Activated CD4-positive, alpha-beta T cell treated with anti-CD3 and anti-CD28 coated beads, Interleukin-2, amount 10 ng/mL, durations not matched to agents 7 days and 5 days (primary cell): ENCODE results near the gene MGAT4C. TPM values are rescaled to one million over a fixed set of nuclear protein-coding genes. Genes with fewer than 3 reads are reported as not detected.

Experiments
- CTCF ChIA-PET: fragments of 350-600 bp; sonication (Branson Sonifier 250); formaldehyde crosslinking; loops from one replicate; lab custom pipeline; 2021; ENCODE audit warnings: antibody characterized with exemption; lab: Charles Lee
- POLR2A ChIA-PET: fragments of 350-600 bp; sonication (Branson Sonifier 250); formaldehyde crosslinking; loops from one replicate; lab custom pipeline; 2021; ENCODE audit warnings: antibody characterized with exemption; lab: Charles Lee
- DNase-seq: peaks from one replicate; pipeline ENCODE4 v3.0.0-alpha.2; 2020
- H3K27ac Mint-ChIP-seq: one replicate; pipeline ENCODE4 v1.8.0; 2021; ENCODE audit warnings: mild to moderate bottlenecking, moderate library complexity, mixed read lengths
- H3K27me3 Mint-ChIP-seq: one replicate; pipeline ENCODE4 v1.8.0; 2021; ENCODE audit warnings: mixed read lengths
- H3K36me3 Mint-ChIP-seq: one replicate; pipeline ENCODE4 v1.8.0; 2021; ENCODE audit warnings: low read depth, mixed read lengths
- H3K4me1 Mint-ChIP-seq: one replicate; pipeline ENCODE4 v1.8.0; 2021; ENCODE audit warnings: mixed read lengths
- H3K4me3 Mint-ChIP-seq: one replicate; pipeline ENCODE4 v1.8.0; 2021; ENCODE audit warnings: mild to moderate bottlenecking, moderate library complexity, mixed read lengths
- H3K9me3 Mint-ChIP-seq: one replicate; pipeline ENCODE4 v1.8.0; 2021; ENCODE audit warnings: mixed read lengths
- total RNA-seq, 2 experiments: library from RNA; stranded (reverse); gene quantifications; one replicate each; pipeline ENCODE4 v1.2.3, GENCODE V29; 2021

MGAT4C gene
- total RNA-seq, 2 experiments from 2014 or later, result not detected

DNA sequence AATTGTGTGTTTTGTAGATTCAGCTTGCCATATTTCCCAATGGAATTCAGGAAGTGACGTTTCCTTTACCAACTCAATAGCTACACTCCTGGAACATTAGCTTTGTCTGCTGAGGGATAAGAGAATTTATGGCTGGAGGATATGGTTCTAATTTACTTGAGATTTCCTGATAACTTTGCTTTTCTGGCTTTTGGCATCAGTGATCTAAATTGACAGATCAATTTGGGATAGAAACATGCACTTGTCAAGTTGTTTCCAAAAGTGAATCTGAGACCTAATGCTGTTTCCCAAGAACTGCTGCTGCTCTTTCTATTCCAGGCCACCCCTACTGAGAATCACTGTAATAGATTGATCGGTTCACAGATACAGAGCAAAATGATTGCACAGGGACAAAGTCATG, 43.2 kb downstream of the MGAT4C start:
- H3K9me3 Mint-ChIP-seq, result peaks cover 4% of the 10 kb centered on the region
- no peaks in the 10 kb centered on the region for H3K36me3 Mint-ChIP-seq
- no peaks in the 10 kb centered on the region for H3K4me1 Mint-ChIP-seq
- DNase-seq, result no peak
- H3K27ac Mint-ChIP-seq, result no peak overlapping the region
- ChIA-PET POLR2A (no interaction called here), CTCF (no interaction called here)
- H3K4me3 Mint-ChIP-seq, result no peak overlapping the region
- H3K27me3 Mint-ChIP-seq, result no peaks in the 10 kb centered on the region

- Mint-ChIP-seq H3K36me3 (no peaks in the 10 kb centered on the region), H3K4me3 (no peak overlapping the region), H3K4me1 (no peaks in the 10 kb centered on the region), H3K9me3 (no peaks in the 10 kb centered on the region), H3K27me3 (no peaks in the 10 kb centered on the region), H3K27ac (no peak overlapping the region)
- no peak for DNase-seq
- ChIA-PET POLR2A (no interaction called here), CTCF (no interaction called here)
These were observed 57.3 kb downstream of the MGAT4C start for GRCh38 chr12:86198696-86199444.

DNA sequence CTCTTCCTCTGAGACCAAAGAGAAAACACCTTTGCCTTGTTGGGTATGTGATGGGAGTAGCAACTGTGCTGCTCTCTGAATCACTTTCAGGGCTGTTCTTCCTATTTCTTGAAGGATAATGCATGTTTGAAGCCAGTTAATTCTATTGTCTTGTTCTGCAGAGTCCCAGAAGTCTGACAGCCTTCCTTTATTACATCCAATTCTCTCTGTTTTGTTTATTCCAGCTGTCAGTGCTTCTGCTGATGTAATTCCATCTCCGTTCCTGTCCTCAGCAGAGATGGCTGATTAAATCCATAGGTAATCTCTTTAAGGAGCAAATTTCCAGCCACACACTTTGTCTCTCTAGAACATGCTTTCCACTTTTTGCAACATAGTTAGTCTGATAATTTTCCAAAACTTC, 59.7 kb downstream of the MGAT4C start:
- Mint-ChIP-seq H3K27me3 (no peaks in the 10 kb centered on the region), H3K9me3 (no peaks in the 10 kb centered on the region), H3K4me1 (no peaks in the 10 kb centered on the region), H3K27ac (no peak overlapping the region), H3K4me3 (no peak overlapping the region), H3K36me3 (no peaks in the 10 kb centered on the region)
- ChIA-PET POLR2A (no interaction called here), CTCF (no interaction called here)
- no peak for DNase-seq

DNA sequence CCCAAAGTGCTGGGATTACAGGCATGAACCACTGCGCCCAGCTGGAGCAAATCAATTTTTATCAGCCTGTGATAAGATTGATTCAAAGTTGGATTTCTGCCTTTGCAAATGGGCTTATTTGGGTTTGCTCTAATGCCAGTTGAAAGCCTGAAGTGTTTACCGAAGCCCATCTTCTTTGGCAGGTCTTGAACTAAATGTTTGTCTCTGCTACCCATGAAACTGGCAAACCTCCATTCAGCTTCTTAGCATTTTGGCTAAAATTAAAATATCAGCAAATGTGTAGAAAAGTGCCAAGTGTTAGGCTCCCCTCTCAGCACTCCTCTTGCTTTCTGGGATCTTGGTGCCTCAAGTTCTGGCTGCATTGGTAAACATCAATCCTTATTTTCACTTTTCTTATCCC, 61.5 kb downstream of the MGAT4C start:
- ChIA-PET CTCF (no interaction called here), POLR2A (no interaction called here)
- H3K4me3 Mint-ChIP-seq, result no peak overlapping the region
- H3K4me1 Mint-ChIP-seq, result no peaks in the 10 kb centered on the region
- H3K27me3 Mint-ChIP-seq, result no peaks in the 10 kb centered on the region
- no peak for DNase-seq
- no peaks in the 10 kb centered on the region for H3K36me3 Mint-ChIP-seq
- no peak overlapping the region for H3K27ac Mint-ChIP-seq
- H3K9me3 Mint-ChIP-seq, result no peaks in the 10 kb centered on the region

DNA sequence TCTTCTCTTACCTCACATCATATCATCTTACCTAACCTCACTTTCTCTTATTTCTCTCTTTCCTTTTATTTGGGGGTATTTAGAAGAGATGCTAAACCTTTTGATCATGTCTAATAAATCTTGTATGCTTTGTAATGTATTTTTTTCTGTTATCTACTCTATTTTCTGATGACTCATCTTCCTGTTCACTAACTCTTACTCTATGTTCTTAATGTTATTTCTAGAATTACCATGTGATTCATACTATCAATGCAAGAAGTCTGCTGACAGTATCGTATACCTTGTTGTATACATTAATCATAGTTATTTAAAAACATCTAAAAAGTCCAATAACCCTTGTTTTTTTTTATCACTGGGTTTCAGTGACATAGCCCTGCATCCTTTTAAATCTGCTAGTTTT, 62.3 kb downstream of the MGAT4C start:
- CTCF ChIA-PET, result no interaction called here
- H3K27me3 Mint-ChIP-seq, result no peaks in the 10 kb centered on the region
- DNase-seq, result no peak
- no peaks in the 10 kb centered on the region for H3K36me3 Mint-ChIP-seq
- no peak overlapping the region for H3K27ac Mint-ChIP-seq
- H3K4me3 Mint-ChIP-seq, result no peak overlapping the region
- H3K4me1 Mint-ChIP-seq, result no peaks in the 10 kb centered on the region
- POLR2A ChIA-PET, result no interaction called here
- H3K9me3 Mint-ChIP-seq, result no peaks in the 10 kb centered on the region

GRCh38 chr12:86188226-86188625, 68.0 kb downstream of the MGAT4C start:
- ChIA-PET CTCF (no interaction called here), POLR2A (no interaction called here)
- H3K4me3 Mint-ChIP-seq, result no peak overlapping the region
- no peak for DNase-seq
- no peaks in the 10 kb centered on the region for H3K9me3 Mint-ChIP-seq
- H3K27me3 Mint-ChIP-seq, result no peaks in the 10 kb centered on the region
- H3K36me3 Mint-ChIP-seq, result no peaks in the 10 kb centered on the region
- no peak overlapping the region for H3K27ac Mint-ChIP-seq
- no peaks in the 10 kb centered on the region for H3K4me1 Mint-ChIP-seq

GRCh38 chr12:86186449-86186848, 69.7 kb downstream of the MGAT4C start:
- H3K27ac Mint-ChIP-seq, result no peak overlapping the region
- H3K36me3 Mint-ChIP-seq, result no peaks in the 10 kb centered on the region
- DNase-seq, result no peak
- ChIA-PET CTCF (no interaction called here), POLR2A (no interaction called here)
- H3K4me1 Mint-ChIP-seq, result no peaks in the 10 kb centered on the region
- H3K27me3 Mint-ChIP-seq, result no peaks in the 10 kb centered on the region
- no peaks in the 10 kb centered on the region for H3K9me3 Mint-ChIP-seq
- H3K4me3 Mint-ChIP-seq, result no peak overlapping the region

DNA sequence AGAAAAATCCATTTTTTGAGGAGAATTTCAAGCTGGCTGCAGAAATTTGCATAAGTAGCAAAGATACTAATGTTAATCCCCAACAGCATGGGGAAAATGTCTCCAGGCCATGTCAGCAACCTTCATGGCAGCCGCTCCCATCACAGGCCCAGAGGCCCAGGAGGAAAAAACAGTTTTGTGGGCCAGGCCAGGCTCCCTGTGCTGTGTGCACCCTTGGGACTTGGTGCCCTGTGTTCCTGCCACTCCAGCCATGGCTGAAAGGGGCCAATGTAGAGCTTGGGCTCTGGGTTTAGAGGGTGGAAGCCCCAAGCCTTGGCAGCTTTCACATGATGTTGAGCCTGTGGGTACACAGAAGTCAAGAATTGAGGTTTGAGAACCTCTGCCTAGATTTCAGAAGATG, 76.3 kb downstream of the MGAT4C start:
- Mint-ChIP-seq H3K27me3 (no peaks in the 10 kb centered on the region), H3K4me1 (no peaks in the 10 kb centered on the region), H3K9me3 (peaks cover 10% of the 10 kb centered on the region), H3K36me3 (no peaks in the 10 kb centered on the region), H3K4me3 (no peak overlapping the region), H3K27ac (no peak overlapping the region)
- no peak for DNase-seq
- ChIA-PET CTCF (no interaction called here), POLR2A (no interaction called here)

DNA sequence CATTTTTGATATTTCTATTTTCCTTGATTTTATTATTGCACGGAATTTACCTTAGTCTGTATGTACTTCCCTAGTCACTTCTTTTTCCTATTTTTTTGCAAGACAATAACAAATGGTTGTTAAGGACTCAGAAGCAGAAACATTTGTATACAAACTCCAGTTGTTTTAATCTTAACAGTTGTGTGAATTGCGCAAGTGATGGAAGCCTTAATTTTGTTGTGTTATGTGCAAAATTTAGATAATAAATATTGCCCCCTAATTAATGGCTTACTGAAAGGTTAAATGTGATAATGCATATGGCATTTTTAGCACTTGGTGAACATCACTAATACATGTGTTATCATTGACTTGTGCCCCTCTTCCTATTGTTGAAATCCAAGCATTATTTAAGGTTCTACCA, 82.0 kb downstream of the MGAT4C start:
- Mint-ChIP-seq H3K27me3 (no peaks in the 10 kb centered on the region), H3K4me1 (no peaks in the 10 kb centered on the region), H3K4me3 (no peak overlapping the region), H3K27ac (no peak overlapping the region), H3K36me3 (no peaks in the 10 kb centered on the region), H3K9me3 (peaks cover 3% of the 10 kb centered on the region)
- POLR2A ChIA-PET, result no interaction called here
- DNase-seq, result no peak
- CTCF ChIA-PET, result no interaction called here

GRCh38 chr12:86172913-86173443, 83.2 kb downstream of the MGAT4C start:
- CTCF ChIA-PET, result no interaction called here
- POLR2A ChIA-PET, result no interaction called here
- H3K36me3 Mint-ChIP-seq, result no peaks in the 10 kb centered on the region

DNA sequence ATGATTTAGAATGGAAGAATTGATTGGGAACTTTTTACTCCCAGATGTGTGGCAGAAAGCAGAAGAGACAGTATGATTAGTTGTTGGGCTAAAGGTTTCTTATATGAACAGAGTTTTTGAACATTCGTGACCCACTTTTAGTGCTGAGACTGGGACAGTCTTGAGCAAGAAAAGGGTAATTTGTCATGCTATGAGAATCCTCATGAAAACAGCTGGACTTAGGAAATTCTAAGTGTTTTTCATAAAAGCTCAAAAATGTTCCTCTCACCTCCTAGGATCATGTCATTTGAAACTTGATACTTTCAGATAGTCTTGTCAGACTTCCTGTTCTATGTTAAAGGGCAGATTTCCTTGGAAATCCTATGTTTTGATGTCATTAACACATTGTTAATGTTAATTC, 86.1 kb downstream of the MGAT4C start:
- Mint-ChIP-seq H3K9me3 (no peaks in the 10 kb centered on the region), H3K36me3 (no peaks in the 10 kb centered on the region), H3K27me3 (no peaks in the 10 kb centered on the region), H3K4me1 (no peaks in the 10 kb centered on the region), H3K4me3 (no peak overlapping the region), H3K27ac (no peak overlapping the region)
- no peak for DNase-seq
- ChIA-PET CTCF (no interaction called here), POLR2A (no interaction called here)

More at GRCh38 chr12:86172913-86173443, 83.2 kb downstream of the MGAT4C start:
- H3K4me3 Mint-ChIP-seq, result no peak overlapping the region
- no peak for DNase-seq
- no peaks in the 10 kb centered on the region for H3K27me3 Mint-ChIP-seq
- H3K4me1 Mint-ChIP-seq, result no peaks in the 10 kb centered on the region
- no peak overlapping the region for H3K27ac Mint-ChIP-seq
- no peaks in the 10 kb centered on the region for H3K9me3 Mint-ChIP-seq

GRCh38 chr12:86158956-86159355, 97.2 kb downstream of the MGAT4C start:
- H3K27ac Mint-ChIP-seq, result no peak overlapping the region
- H3K27me3 Mint-ChIP-seq, result no peaks in the 10 kb centered on the region
- H3K36me3 Mint-ChIP-seq, result no peaks in the 10 kb centered on the region
- H3K9me3 Mint-ChIP-seq, result no peaks in the 10 kb centered on the region
- ChIA-PET POLR2A (no interaction called here), CTCF (no interaction called here)
- no peak for DNase-seq
- no peak overlapping the region for H3K4me3 Mint-ChIP-seq
- H3K4me1 Mint-ChIP-seq, result no peaks in the 10 kb centered on the region

- Mint-ChIP-seq H3K4me1 (no peaks in the 10 kb centered on the region), H3K27ac (no peak overlapping the region), H3K36me3 (no peaks in the 10 kb centered on the region), H3K4me3 (no peak overlapping the region), H3K9me3 (no peaks in the 10 kb centered on the region), H3K27me3 (no peaks in the 10 kb centered on the region)
- DNase-seq, result no peak
- ChIA-PET CTCF (no interaction called here), POLR2A (no interaction called here)
These were observed 101.6 kb downstream of the MGAT4C start for GRCh38 chr12:86154620-86155019.

DNA sequence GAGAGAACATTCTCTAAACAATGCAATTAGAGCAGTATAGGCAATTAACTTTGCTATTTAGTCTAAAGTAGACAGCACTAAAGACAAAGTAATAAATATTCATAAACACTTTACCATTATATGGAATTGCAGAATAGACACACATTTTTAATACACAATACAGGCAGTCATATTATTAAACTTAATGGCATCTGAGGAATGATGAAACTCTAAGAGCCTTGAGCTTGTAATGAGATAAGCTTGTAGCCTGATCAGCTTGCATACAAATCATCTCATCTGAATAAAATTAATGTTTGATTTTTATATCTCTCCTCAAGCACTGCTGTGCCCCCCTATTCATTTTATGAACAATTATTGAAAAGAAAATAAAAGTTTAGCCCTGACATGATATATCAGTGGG, 107.6 kb downstream of the MGAT4C start:
- DNase-seq, result no peak
- Mint-ChIP-seq H3K9me3 (no peaks in the 10 kb centered on the region), H3K27ac (no peak overlapping the region), H3K27me3 (no peaks in the 10 kb centered on the region), H3K4me3 (no peak overlapping the region), H3K4me1 (no peaks in the 10 kb centered on the region), H3K36me3 (no peaks in the 10 kb centered on the region)
- POLR2A ChIA-PET, result no interaction called here
- CTCF ChIA-PET, result no interaction called here
